ENCODE data around the gene PTPN23.
A peak's percentile ranks its signal among the peaks of the same experiment; 100 is the strongest.

The PTPN23 gene

DNA sequence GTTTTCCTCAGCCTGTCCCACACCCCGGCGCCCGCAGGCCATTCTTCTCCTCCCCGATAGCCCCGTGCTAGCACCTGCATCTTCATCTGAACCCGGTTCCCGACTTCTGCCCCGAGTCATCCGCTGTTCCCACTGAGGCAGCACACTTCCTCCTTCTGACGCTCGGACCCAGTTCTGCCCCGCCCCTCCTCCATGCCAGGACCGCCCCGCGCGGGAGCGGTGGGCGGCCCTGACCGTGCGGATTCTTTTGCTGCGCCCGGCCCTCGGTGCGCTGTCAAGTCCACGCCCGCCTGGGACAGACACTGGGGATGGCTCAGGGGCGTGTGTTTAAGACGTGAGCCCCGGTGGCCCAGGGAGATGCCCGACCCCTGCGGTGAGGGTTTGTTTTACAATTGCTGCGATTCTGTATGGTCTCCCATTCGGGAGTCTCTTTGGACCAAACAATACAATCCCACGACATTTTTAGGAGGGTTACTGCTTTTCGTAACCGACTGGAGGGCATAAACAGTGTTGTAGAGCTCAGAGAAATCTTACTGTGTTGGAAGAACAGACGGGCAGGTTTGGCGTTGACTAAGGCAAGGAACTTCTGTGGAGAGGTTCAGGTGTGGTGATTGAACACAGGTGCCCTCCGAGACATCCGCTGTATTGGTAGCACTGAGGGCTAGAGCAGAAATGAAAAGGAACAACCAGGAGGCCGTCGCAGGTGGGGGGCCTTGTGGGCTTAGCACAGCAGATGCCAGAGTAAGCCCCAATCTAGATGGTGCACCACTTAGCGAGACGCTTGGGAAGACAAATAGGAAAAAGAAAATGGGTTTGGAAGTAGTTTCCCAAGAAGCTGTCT is 716 bp downstream of the PTPN23 start:
- peak overlapping the region; percentile 94 to 100 for H3K4me3 Mint-ChIP-seq
- peaks cover 21 to 36% of the 10 kb centered on the region in 2 donors for H3K36me3 Mint-ChIP-seq
- ATAC-seq (replicated peaks) (peak; percentile 80 to 82), DNase-seq (peak; percentile 86)
- H3K9me3 Mint-ChIP-seq: no peaks in the 10 kb centered on the region
- H3K27ac Mint-ChIP-seq: peak overlapping the region; percentile 98
- peaks cover 36 to 67% of the 10 kb centered on the region in 2 donors for H3K4me1 Mint-ChIP-seq
- no peaks in the 10 kb centered on the region for H3K27me3 Mint-ChIP-seq

DNA sequence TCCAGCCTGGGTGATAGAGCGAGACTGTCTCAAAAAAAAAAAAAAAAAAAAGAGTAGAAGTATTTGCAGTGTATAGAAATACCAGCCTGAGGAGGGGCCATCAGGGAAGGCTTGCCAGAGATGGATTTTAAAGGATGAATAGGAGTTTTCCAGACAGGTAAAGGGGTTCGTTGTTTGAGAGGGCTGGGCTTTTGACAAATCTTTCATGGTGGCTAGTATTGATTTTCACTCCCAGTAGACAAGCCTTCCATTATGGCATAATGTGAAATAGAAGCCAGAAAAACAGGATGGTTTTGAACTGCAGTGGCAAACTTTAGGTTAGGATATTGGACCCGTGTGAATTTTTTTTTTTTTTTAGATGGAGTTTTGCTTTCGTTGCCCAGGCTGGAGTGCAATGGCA is 3.6 kb downstream of the PTPN23 start:
- Mint-ChIP-seq H3K4me3 (no peak overlapping the region), H3K27ac (no peak overlapping the region)

DNA sequence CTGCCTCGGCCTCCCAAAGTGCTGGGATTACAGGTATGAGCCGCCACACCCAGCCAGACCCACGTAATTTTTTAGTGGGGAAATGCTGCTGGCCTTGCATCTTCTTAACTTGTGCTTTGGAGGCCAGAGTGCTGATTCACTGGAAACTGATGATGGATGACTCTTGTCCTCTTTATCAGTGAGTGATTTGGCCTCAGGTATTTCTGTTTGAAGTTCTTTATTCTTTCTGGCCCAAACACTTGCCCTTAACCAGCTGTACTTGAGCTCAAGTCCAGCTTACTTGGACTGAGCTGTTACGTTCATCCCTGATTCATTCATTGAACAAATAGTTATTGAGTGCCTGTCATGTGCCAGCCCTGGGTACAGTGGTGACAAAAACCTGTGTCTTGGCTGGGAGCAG is 4.2 kb downstream of the PTPN23 start:
- Mint-ChIP-seq H3K27ac (no peak overlapping the region), H3K9me3 (no peaks in the 10 kb centered on the region), H3K27me3 (no peaks in the 10 kb centered on the region), H3K4me3 (no peak overlapping the region), H3K36me3 (peaks cover 28 to 37% of the 10 kb centered on the region in 2 donors), H3K4me1 (peaks cover 27 to 46% of the 10 kb centered on the region in 2 donors)
- DNase-seq (no peak), ATAC-seq (replicated peaks) (no peak)

More for the DNA sequence above, 3.6 kb downstream of the PTPN23 start:
- H3K36me3 Mint-ChIP-seq: peaks cover 28 to 41% of the 10 kb centered on the region in 2 donors
- peaks cover 32 to 52% of the 10 kb centered on the region in 2 donors for H3K4me1 Mint-ChIP-seq
- ATAC-seq (replicated peaks) (no peak), DNase-seq (no peak)
- H3K9me3 Mint-ChIP-seq: no peaks in the 10 kb centered on the region
- H3K27me3 Mint-ChIP-seq: no peaks in the 10 kb centered on the region

DNA sequence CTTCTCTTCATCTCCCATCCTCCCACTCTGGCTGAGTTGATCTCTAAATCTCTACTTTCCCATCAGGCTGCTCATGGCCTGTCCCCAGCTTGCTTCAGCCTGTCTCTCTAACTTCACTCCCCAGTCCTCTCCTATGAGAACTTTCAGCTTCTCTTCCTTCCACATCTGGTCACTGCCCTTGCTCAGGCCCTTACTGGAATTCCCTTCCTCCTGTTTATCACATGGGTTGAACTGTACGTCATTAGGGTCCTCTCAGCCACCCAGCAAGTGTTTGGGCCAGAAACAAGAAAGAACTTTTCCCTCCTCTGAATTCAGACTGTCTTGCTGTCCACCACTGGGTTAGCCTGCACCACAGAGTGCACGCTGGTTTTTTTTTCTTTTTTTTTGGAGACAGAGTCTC is 5.0 kb downstream of the PTPN23 start:
- Mint-ChIP-seq H3K27me3 (no peaks in the 10 kb centered on the region), H3K4me3 (no peak overlapping the region), H3K9me3 (no peaks in the 10 kb centered on the region), H3K4me1 (peaks cover 24 to 41% of the 10 kb centered on the region in 2 donors), H3K36me3 (peaks cover 24 to 37% of the 10 kb centered on the region in 2 donors), H3K27ac (no peak overlapping the region)
- no peak for ATAC-seq (replicated peaks)
- DNase-seq: no peak

DNA sequence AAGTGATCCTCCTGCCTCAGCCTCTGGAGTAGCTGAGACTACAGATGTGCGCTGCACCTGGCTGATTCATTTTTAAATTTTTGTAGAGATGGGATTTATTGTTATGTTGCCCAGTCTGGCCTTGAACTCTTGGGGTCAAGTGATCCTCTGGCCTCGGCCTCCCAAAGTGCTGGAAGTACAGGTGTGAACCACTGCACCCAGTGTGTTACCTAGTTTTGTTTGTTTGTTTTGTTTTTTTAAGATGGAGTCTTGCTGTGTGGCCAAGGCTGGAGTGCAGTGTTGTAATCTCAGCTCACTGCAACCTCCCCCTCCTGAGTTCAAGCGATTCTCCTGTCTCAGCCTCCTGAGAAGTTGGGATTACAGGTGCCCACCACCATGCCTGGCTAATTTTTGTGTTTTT is 12.1 kb downstream of the PTPN23 start:
- H3K9me3 Mint-ChIP-seq: no peaks in the 10 kb centered on the region
- H3K4me1 Mint-ChIP-seq: peaks cover 12 to 37% of the 10 kb centered on the region in 2 donors
- peaks cover 6 to 29% of the 10 kb centered on the region in 2 donors for H3K36me3 Mint-ChIP-seq
- no peaks in the 10 kb centered on the region for H3K27me3 Mint-ChIP-seq
- ATAC-seq (replicated peaks) (no peak), DNase-seq (no peak)
- no peak overlapping the region for H3K27ac Mint-ChIP-seq
- H3K4me3 Mint-ChIP-seq: no peak overlapping the region

DNA sequence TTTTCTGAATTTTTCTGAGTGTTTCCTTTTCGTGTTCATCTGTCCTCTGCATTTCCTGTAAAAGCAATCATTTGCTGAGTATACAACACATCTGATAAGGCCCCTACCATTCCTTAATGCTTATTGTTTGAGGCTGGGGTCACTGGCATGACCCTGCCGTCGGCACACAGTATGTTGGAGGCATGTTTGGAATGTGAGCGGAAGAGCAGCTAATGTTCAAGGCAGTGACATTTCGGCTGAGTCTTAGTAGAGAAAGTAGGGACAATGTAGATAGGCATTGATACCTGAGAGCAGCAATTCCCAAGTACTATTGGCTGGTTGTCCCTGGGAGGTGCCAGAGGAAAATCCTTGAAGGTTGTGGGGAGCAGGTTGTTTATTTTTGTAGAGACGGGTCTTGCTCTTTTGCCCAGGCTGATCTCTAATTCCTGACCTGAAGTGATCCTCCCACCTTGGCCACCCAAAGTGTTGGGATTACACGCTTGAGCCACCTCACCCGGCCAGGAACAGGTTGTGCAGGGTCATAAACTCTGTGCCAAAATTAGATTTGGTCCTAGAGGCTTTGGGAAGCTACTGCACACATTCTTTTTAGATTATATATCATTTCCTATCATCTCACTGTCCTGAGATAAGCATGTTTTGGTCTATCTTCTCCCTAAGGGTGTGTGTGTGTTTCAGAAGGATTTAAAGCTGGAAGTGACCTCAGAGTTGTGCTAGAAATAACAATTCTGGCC is 13.5 kb downstream of the PTPN23 start:
- Mint-ChIP-seq H3K36me3 (peaks cover 4 to 29% of the 10 kb centered on the region in 2 donors), H3K27me3 (no peaks in the 10 kb centered on the region), H3K4me3 (no peak overlapping the region), H3K27ac (no peak overlapping the region), H3K4me1 (peaks cover 12 to 37% of the 10 kb centered on the region in 2 donors), H3K9me3 (no peaks in the 10 kb centered on the region)
- ATAC-seq (replicated peaks) (no peak), DNase-seq (no peak)

DNA sequence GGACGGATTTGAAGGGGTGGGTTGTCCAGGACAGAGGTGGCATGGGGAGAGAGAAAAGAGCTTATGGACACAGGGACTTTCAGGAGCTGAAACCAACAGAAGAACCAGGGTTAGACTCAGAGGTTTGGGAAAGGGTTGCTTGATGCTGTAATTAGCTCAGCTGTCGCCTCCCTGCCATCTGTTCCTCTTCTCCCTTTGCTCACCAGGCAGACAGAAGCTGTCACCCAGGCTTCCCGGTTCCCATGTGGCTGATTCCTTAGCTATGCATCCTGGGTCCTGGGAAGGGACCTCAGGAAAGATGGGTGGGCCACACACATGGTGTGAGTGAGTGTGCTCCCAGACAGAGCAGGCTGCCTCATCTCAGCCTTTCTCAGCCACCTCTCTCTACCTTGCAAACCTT is 14.1 kb downstream of the PTPN23 start:
- ATAC-seq (replicated peaks) (no peak), DNase-seq (no peak)
- Mint-ChIP-seq H3K27ac (no peak overlapping the region), H3K9me3 (no peaks in the 10 kb centered on the region), H3K27me3 (no peaks in the 10 kb centered on the region), H3K4me3 (no peak overlapping the region), H3K4me1 (peaks cover 12 to 37% of the 10 kb centered on the region in 2 donors), H3K36me3 (peaks cover 7 to 29% of the 10 kb centered on the region in 2 donors)

DNA sequence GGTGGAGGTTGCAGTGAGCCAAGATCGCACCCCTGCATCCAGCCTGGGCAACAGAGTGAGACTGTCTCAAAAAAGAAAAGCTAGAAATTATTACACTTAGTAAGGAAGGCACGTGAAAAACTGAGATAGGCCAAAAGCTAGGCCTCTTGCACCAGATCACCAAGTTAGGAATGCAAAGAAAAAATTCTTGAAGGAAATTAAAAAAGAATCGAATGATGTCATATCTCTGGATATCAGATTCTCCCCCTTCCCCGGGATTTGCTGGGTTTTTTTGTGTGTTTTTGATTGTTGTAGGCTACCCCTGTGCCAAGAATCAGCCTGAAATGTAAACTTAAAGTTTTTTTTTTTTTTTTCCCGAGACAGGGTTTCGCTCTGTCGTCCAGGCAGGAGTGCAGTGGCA is 17.4 kb downstream of the PTPN23 start:
- Mint-ChIP-seq H3K4me1 (peaks cover 12 to 30% of the 10 kb centered on the region in 2 donors), H3K27ac (no peak overlapping the region), H3K4me3 (no peak overlapping the region), H3K27me3 (no peaks in the 10 kb centered on the region), H3K9me3 (no peaks in the 10 kb centered on the region), H3K36me3 (peaks cover 13 to 23% of the 10 kb centered on the region in 2 donors)
- DNase-seq: no peak
- ATAC-seq (replicated peaks): no peak

DNA sequence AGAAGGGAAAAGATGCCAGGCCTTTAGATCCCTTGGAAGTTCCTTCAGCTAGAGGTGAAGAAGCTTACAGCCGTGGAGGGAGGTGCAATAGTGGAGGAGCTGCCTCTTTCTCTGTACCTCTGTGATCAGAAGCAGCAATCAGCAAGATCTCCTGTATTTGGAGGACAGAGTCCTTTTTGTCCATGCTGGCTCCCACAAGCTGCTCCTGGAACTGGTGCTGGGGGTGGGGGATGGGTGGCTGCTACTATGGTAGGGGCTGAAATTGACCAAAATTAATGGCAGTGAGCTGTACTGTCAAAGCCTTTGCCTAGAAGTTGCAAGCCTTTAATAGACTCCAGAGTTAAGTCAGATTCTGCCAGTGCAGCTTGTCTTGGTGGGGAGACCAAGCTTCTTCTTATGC is 18.2 kb downstream of the PTPN23 start:
- Mint-ChIP-seq H3K27me3 (no peaks in the 10 kb centered on the region), H3K27ac (no peak overlapping the region), H3K4me1 (peaks cover 11 to 32% of the 10 kb centered on the region in 2 donors), H3K36me3 (peaks cover 14 to 26% of the 10 kb centered on the region in 2 donors), H3K9me3 (no peaks in the 10 kb centered on the region), H3K4me3 (no peak overlapping the region)
- no peak for ATAC-seq (replicated peaks)
- DNase-seq: no peak

DNA sequence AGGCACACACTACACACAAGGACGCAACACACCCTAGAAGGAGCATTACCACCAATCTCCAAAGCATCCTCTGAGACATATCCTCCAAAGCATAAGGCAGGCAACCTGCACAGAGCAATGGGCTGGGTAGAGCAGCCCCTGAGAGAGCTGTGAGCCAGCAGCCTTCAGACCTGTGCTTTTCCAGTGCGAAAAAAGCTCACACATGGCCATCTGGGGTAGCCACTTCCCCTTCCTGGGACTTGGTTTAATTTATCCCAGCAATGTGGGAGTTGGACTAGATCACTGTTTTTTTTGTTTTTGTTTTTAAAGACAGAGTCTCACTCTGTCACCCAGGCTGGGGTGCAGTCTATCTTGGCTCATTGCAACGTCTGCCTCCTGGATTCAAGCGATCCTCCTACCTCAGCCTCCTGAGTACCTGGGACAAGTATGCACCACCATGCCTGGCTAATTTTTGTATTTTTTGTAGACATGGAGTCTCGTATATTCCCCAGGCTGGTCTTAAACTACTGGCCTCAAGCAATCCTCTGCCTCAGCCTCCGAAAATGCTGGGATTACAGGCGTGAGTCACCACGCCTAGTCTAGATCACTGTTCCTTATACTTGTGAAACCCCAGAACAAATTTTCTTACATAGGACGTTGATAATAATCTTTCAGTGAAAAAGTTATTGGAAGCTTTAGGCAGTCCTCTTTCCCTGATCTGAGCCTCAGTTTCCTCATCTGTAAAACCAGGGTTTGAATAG is 18.9 kb downstream of the PTPN23 start:
- no peaks in the 10 kb centered on the region for H3K9me3 Mint-ChIP-seq
- ATAC-seq (replicated peaks): no peak
- H3K27ac Mint-ChIP-seq: no peak overlapping the region
- DNase-seq: no peak
- peaks cover 8 to 29% of the 10 kb centered on the region in 2 donors for H3K4me1 Mint-ChIP-seq
- no peaks in the 10 kb centered on the region for H3K27me3 Mint-ChIP-seq
- peaks cover 17 to 25% of the 10 kb centered on the region in 2 donors for H3K36me3 Mint-ChIP-seq
- no peak overlapping the region for H3K4me3 Mint-ChIP-seq

DNA sequence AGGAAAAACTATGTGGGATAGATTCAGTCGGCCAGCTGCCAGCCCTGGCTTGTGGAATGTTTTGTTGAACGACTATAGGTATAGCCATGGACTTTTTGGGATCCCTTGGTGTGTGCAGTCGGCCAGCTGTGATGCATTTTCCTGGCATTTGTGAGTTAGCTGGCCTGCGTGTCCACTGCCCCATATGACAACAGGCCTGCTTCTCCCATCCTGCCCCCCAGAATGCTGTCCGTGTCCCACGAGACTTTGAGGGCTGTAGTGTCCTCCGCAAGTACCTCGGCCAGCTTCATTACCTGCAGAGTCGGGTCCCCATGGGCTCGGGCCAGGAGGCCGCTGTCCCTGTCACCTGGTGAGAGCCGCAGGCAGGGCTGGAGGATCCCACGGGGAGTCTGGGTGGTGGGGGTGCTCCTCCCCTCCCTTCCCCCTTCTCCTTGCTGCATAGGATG is 23.6 kb downstream of the PTPN23 start:
- no peaks in the 10 kb centered on the region for H3K27me3 Mint-ChIP-seq
- peaks cover 26 to 45% of the 10 kb centered on the region in 2 donors for H3K36me3 Mint-ChIP-seq
- H3K4me3 Mint-ChIP-seq: no peak overlapping the region
- DNase-seq (no peak), ATAC-seq (replicated peaks) (no peak)
- H3K9me3 Mint-ChIP-seq: no peaks in the 10 kb centered on the region
- H3K4me1 Mint-ChIP-seq: peaks cover 8 to 15% of the 10 kb centered on the region in 2 donors
- no peak overlapping the region for H3K27ac Mint-ChIP-seq

DNA sequence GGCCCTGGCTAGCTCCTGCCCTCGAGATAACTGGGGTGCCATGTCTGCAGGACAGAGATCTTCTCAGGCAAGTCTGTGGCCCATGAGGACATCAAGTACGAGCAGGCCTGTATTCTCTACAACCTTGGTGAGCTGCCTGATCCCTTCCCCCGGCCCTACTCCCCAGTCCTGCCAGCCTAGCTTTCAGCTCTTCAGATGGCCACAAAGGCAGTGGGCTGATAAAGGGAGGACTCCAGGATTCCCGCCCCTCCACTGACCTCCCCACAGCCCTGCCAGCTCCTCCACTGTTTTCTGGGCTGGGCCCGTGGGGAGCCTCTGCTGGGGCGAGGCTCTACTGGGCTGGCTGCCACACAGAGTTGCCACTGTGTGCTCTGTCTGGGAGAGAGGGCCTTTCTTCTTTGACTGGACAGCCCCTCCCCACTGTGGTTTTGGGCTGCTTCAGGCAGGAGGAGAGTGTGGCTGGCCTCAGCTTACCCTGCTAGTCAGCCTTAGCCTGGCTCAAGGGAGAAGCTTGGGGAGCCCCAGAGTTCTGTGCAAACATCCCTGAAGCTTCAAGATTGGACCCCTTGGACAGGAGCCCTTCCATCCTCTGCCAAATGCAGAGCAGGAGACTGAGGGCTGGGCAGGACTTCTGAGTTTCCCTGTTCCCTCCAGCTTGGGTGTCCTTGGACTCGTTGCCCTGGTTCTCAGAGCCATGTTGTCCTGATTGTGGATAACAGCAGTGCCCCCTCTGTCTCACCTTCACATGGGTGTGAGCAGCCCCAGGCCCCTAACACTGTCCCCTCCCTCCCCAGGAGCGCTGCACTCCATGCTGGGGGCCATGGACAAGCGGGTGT is 24.4 kb downstream of the PTPN23 start:
- peaks cover 7 to 15% of the 10 kb centered on the region in 2 donors for H3K4me1 Mint-ChIP-seq
- H3K27me3 Mint-ChIP-seq: no peaks in the 10 kb centered on the region
- H3K4me3 Mint-ChIP-seq: no peak overlapping the region
- no peak for DNase-seq
- H3K36me3 Mint-ChIP-seq: peaks cover 25 to 47% of the 10 kb centered on the region in 2 donors
- no peak for ATAC-seq (replicated peaks)
- peak overlapping the region; percentile 71 for H3K27ac Mint-ChIP-seq
- H3K9me3 Mint-ChIP-seq: no peaks in the 10 kb centered on the region

DNA sequence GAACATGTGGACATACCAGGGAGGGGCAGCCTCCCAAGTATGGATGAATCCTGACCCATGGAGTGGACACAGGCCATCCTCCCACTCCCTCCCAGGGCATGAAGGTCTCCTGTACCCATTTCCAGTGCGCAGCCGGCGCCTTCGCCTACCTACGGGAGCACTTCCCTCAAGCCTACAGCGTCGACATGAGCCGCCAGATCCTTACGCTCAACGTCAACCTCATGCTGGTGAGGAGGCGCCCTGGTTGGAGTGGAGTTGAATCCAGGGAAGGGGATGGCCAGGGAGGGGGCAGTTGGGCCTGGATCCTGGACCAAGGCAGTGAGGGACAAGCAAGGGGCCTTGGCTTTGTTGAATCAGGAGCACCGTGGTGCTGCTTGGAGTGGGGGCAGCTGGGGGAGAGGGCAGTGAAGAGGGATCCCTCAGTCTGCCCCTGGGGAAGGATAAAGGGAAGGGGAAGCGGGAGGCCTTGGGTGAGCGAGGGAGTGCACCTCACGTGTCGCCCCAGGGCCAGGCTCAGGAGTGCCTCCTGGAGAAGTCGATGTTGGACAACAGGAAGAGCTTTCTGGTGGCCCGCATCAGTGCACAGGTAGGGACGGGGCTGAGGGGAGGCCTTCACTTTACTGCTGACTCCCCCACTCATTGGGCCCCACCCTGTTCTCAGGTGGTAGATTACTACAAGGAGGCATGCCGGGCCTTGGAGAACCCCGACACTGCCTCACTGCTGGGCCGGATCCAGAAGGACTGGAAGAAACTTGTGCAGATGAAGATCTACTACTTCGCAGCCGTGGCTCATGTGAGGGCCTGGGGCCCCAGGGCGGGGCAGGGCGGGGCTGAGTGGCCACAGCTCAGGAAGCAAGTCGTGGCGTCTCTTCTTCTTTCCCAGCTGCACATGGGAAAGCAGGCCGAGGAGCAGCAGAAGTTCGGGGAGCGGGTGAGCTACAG is 25.3 kb downstream of the PTPN23 start:
- Mint-ChIP-seq H3K27ac (peak overlapping the region; percentile 60), H3K4me1 (peaks cover 6 to 15% of the 10 kb centered on the region in 2 donors), H3K9me3 (no peaks in the 10 kb centered on the region), H3K27me3 (no peaks in the 10 kb centered on the region), H3K4me3 (no peak overlapping the region), H3K36me3 (peaks cover 24 to 49% of the 10 kb centered on the region in 2 donors)
- ATAC-seq (replicated peaks): no peak
- DNase-seq: no peak
